GM12865 (cell line): Measurements from ENCODE around the gene P4HA2.

ENCODE experiments used
- DNase-seq: peaks from one replicate; pipeline ENCODE4 v3.0.0; 2010; ENCODE audit warnings: low read depth
- H3K4me3 ChIP-seq: 2 replicates; pipeline ENCODE4 v1.5.1; 2011; ENCODE audit warnings: mild to moderate bottlenecking, low read depth, low read length, control low read depth
- TF ChIP-seq, protein P1 (sequence below): IDR thresholded peaks from 2 replicates; pipeline ENCODE4 v1.5.1; 2011; ENCODE audit warnings: low read length, control low read depth, low read depth, inconsistent platforms; ENCODE audit not compliant: insufficient read depth; ENCODE audit errors: missing control alignments

The P4HA2 gene

DNA sequence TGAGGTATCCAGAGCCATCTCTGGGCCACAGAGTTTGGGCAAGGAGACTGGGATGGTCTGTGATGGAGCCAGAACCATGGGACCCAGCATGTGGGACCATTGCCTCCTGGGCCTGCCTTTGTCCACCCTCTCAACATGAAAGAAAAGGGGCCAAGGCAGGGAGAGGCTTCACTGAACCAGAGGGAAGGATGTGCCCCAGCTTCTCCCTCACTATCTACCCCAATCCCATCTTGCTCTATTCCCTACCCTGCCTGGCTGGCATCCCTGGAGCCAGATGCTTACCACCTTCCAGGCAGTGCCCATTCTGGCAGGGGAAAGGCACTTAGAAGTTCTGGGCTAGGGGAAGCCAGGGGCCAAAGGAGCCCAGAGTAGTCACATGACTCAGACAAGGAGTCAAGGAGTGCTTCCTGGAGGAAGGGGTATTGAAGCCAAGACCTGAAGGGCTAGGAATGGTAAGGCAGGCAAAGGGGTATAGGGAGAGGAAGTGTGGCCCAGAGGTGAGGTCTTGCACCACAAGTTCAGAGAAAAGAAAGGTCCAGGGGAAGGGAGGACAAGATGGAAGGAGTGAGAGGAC lies 39.6 kb upstream of the P4HA2 start:
- TF ChIP-seq, protein P1, sequence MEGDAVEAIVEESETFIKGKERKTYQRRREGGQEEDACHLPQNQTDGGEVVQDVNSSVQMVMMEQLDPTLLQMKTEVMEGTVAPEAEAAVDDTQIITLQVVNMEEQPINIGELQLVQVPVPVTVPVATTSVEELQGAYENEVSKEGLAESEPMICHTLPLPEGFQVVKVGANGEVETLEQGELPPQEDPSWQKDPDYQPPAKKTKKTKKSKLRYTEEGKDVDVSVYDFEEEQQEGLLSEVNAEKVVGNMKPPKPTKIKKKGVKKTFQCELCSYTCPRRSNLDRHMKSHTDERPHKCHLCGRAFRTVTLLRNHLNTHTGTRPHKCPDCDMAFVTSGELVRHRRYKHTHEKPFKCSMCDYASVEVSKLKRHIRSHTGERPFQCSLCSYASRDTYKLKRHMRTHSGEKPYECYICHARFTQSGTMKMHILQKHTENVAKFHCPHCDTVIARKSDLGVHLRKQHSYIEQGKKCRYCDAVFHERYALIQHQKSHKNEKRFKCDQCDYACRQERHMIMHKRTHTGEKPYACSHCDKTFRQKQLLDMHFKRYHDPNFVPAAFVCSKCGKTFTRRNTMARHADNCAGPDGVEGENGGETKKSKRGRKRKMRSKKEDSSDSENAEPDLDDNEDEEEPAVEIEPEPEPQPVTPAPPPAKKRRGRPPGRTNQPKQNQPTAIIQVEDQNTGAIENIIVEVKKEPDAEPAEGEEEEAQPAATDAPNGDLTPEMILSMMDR, result no peak
- DNase-seq, result no peak

DNA sequence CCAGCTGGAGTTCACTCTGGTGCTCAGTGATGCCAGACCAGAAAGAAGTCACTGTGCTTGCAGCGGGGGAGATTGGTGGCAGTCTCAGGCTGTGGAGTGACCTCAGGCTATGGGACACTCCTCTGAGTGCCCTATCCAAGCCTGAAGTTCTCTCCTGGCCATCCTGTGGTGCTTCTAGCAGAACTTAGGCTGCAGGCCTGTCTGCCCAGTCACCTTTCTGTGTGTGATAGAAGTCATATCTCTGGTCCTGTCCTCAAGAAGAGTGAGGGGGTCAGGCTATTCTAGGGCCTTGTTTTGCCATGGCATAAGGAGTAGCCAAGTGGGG lies 39.1 kb upstream of the P4HA2 start:
- no peak overlapping the region for H3K4me3 ChIP-seq
- DNase-seq, result no peak
- TF ChIP-seq, protein P1, result no peak

More for the DNA sequence above, 39.6 kb upstream of the P4HA2 start:
- no peak overlapping the region for H3K4me3 ChIP-seq

DNA sequence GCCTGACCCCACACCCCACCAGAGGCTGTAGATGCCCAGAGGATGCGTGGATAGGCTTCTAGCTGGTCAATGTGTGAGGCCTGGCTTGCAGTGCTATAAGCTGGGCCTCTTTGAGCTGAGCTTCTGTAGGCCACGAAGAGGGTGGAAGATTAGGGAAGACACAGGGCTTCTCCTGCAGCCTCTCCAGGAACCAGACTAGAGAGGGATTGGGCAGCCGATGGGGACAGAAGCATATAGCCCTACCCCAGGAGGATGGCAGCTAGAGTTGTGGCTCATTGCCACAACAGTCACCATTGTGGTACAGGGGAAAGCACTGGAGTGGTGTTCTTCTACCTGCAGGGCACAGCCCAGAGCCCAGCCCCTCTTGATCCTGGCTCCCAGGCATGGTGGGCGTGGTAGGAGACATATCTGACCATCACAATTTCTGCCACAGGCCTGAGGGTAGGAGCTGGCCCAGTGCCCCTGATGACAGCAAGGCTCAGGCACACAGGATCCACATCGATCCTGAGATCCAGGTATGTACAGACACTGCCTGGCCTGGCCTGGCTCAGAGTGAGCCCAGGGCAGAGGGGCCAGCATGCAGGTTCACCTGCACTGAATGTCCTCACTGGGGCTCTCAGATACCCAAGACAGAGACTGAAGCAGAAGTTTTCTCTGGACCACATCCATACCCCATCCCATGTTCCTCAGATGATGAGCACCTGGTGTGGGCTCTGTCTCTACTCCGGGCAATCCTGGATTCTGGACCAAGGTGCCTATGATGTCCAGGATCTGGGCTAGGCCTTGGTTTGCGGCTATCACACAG lies 38.6 kb upstream of the P4HA2 start:
- no peak overlapping the region for H3K4me3 ChIP-seq
- DNase-seq, result no peak
- TF ChIP-seq, protein P1, result no peak

DNA sequence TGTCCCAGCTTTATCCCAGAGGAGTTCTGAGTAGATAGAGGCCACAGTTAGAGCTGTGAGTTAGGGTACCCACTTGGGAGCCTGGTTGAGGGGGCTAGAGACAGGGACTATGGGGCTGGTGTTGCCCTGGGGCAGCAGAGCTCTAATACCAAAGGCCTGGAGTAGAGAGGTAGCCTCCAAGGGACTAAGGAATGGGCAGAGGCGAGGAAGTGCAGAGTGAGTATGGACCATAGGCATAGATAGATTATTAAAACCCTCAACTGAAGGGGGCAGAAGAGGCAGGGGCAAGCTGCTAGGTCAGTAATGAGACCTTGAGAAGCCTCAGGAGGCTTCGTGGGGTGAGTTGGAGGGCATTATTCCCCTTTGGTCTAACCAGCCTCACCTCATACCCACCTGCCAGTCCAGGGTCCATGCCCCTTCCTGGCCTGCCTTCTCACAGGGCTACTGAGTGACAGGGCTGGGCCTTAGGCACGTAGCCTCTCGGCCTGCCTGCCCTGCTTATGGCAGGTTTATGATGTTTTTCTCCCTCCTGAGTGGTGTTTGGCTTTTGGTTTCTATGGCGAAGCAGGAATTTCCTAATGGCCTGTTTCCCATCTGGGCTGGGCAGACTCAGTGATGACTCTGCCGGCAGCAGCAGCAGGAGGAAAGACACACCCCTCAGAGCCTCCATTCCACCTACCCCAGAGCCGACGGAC lies 37.8 kb upstream of the P4HA2 start:
- TF ChIP-seq, protein P1, result no peak
- H3K4me3 ChIP-seq, result no peak overlapping the region
- no peak for DNase-seq

DNA sequence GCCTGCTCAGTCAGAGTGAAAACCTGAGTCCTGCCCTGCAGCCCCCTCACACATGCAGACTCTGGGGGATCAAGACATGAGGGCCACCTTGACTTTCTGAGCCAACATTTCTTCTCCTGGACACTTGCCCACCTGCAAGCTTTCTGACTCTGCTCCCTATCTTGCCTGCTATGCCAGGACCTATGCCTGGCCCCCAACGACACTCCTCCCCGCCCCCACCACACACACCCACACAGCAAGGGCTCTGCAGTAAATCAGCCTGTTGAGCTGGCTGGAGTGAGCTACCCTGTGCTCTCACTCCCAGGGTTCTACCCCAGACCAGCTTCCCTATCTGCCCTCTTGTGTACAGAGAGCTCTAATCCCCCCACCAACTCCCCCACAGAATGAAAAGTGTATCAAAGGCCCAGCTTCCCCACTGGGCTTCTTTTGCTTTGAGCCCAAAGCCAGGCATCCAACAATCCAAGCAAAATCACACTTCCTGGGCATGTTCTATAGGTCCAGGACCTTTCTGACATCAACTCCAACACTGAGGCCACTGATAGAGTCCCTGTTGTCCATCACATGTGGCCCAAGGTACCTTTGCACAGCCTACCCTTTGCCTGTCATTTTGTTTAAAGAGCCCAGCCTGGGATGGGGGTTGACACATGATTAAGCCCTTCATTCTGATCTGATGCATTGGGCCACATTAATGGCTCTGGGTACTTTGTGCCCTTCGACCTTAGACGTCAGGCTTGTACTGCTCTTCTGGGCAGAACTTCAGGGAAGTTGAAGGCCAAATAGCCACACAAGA lies 37.1 kb upstream of the P4HA2 start:
- DNase-seq, result no peak

More for the DNA sequence above, 37.1 kb upstream of the P4HA2 start:
- TF ChIP-seq, protein P1, result no peak
- no peak overlapping the region for H3K4me3 ChIP-seq
